HS-5 (cell line): ENCODE results near the gene ACYP2.
"Not testable (repeated sequence)": the region's sequence is repeated elsewhere in the genome, so short reads cannot be mapped to it uniquely, and the experiment has no call there.

Source experiments
- DNase-seq: peaks from one replicate; pipeline ENCODE4 v3.0.0-alpha.2; 2012; ENCODE audit warnings: low read depth

Gene ACYP2

GRCh38 chr2:54224997-54225396 lies 109.6 kb downstream of the ACYP2 start:
- no peak for DNase-seq

GRCh38 chr2:54226260-54226659 lies 110.8 kb downstream of the ACYP2 start:
- no peak for DNase-seq

- no peak for DNase-seq
Measured at GRCh38 chr2:54227798-54228197, 112.4 kb downstream of the ACYP2 start.

- no peak for DNase-seq
Measured at GRCh38 chr2:54228945-54229344, 113.5 kb downstream of the ACYP2 start.

GRCh38 chr2:54233832-54234649 lies 118.6 kb downstream of the ACYP2 start:
- no peak for DNase-seq

- DNase-seq: no peak
Measured at GRCh38 chr2:54237428-54237827, 122.0 kb downstream of the ACYP2 start.

GRCh38 chr2:54239427-54239826 lies 124.0 kb downstream of the ACYP2 start:
- peak; percentile 77 for DNase-seq

GRCh38 chr2:54240515-54241469 lies 125.4 kb downstream of the ACYP2 start:
- DNase-seq: peak; percentile 38

- no peak for DNase-seq
Measured at GRCh38 chr2:54247115-54247514, 131.7 kb downstream of the ACYP2 start.

- no peak for DNase-seq
Measured at GRCh38 chr2:54249629-54250028, 134.2 kb downstream of the ACYP2 start.

GRCh38 chr2:54254180-54254579 lies 138.8 kb downstream of the ACYP2 start:
- DNase-seq: no peak

GRCh38 chr2:54255230-54256090 lies 140.0 kb downstream of the ACYP2 start:
- DNase-seq: no peak

GRCh38 chr2:54256091-54256694 lies 140.8 kb downstream of the ACYP2 start, which contains the start of gene TSPYL6:
Gene TSPYL6 (minus strand): TSS chr2:54256229. CDS start chr2:54256151, 78 bp downstream.
- no peak for DNase-seq

- DNase-seq: no peak
Measured at GRCh38 chr2:54258166-54258565, 142.8 kb downstream of the ACYP2 start.

GRCh38 chr2:54259413-54260240 lies 144.2 kb downstream of the ACYP2 start:
- DNase-seq: no peak

GRCh38 chr2:54260241-54260595 lies 144.8 kb downstream of the ACYP2 start:
- no peak for DNase-seq

GRCh38 chr2:54261537-54261936 lies 146.1 kb downstream of the ACYP2 start:
- DNase-seq: no peak

- DNase-seq: no peak
Measured at GRCh38 chr2:54262015-54262765, 146.8 kb downstream of the ACYP2 start.

GRCh38 chr2:54265081-54265480 lies 149.7 kb downstream of the ACYP2 start:
- DNase-seq: not testable (repeated sequence)

- DNase-seq: no peak
Measured at GRCh38 chr2:54267577-54267976, 152.2 kb downstream of the ACYP2 start.
